Prostate gland (tissue), 2 donors: ENCODE measurements around the gene CD58.

Experiments
- POLR2A ChIP-seq: fragments of 450-650 bp; IDR thresholded peaks from one replicate; pipeline ENCODE4 v1.6.1; 2016; ENCODE audit warnings: antibody characterized with exemption, mild to moderate bottlenecking
- POLR2AphosphoS5 ChIP-seq: sonication (generic); formaldehyde crosslinking; IDR thresholded peaks from one replicate; pipeline ENCODE4 v1.6.1; 2017; ENCODE audit warnings: antibody characterized with exemption
- TF ChIP-seq, protein P1 (sequence below), 4 experiments: fragments of 200-600 bp in 2 of 4; fragments of 450-650 bp in 2 of 4; sonication (generic) in 2 of 4; IDR thresholded peaks; 1 replicate in 3 of 4; 2 replicates in 1 of 4; pipeline ENCODE4 v1.5.1; 2016 to 2019; ENCODE audit warnings: antibody characterized with exemption in 4 of 4, mild to moderate bottlenecking in 2 of 4, moderate library complexity in 2 of 4

DNA sequence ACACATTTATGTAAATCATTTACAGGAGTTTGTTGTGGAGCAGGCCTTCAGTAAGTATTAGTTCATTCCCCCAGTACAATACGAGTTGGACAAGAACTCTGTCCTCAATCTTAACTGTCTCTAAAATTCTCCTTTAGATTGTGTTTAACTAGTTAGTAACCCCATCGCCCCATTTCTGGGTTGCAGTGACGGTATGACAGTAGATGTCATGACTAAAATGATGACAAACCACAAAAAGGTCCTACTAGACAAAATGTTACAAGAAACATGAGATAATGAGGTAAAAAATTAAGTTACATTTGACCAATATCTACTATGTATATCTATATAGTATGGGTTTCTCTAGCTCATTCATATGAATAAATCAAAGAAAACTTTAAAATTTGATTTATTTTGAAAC lies 41.1 kb downstream of the CD58 start:
- TF ChIP-seq, protein P1, sequence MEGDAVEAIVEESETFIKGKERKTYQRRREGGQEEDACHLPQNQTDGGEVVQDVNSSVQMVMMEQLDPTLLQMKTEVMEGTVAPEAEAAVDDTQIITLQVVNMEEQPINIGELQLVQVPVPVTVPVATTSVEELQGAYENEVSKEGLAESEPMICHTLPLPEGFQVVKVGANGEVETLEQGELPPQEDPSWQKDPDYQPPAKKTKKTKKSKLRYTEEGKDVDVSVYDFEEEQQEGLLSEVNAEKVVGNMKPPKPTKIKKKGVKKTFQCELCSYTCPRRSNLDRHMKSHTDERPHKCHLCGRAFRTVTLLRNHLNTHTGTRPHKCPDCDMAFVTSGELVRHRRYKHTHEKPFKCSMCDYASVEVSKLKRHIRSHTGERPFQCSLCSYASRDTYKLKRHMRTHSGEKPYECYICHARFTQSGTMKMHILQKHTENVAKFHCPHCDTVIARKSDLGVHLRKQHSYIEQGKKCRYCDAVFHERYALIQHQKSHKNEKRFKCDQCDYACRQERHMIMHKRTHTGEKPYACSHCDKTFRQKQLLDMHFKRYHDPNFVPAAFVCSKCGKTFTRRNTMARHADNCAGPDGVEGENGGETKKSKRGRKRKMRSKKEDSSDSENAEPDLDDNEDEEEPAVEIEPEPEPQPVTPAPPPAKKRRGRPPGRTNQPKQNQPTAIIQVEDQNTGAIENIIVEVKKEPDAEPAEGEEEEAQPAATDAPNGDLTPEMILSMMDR (IDR thresholded peaks at IDR 0.05), result no peak
- no peak for TF ChIP-seq POLR2A
- TF ChIP-seq POLR2AphosphoS5, result no peak
